Loucy (cell line): ENCODE measurements around the gene IQCC.

Experiments
- EZH2phosphoT487 ChIP-seq: fragments of 200-600 bp; IDR thresholded peaks from 2 replicates; pipeline ENCODE4 v1.6.1; 2018; ENCODE audit warnings: antibody characterized with exemption, mild to moderate bottlenecking, moderate library complexity, borderline replicate concordance
- TF ChIP-seq, protein P1 (sequence below): fragments of 200-600 bp; sonication (generic); conservative IDR thresholded peaks from 2 replicates; pipeline ENCODE4 v1.5.1; 2014; ENCODE audit warnings: mild to moderate bottlenecking, antibody characterized with exemption, low read length

DNA sequence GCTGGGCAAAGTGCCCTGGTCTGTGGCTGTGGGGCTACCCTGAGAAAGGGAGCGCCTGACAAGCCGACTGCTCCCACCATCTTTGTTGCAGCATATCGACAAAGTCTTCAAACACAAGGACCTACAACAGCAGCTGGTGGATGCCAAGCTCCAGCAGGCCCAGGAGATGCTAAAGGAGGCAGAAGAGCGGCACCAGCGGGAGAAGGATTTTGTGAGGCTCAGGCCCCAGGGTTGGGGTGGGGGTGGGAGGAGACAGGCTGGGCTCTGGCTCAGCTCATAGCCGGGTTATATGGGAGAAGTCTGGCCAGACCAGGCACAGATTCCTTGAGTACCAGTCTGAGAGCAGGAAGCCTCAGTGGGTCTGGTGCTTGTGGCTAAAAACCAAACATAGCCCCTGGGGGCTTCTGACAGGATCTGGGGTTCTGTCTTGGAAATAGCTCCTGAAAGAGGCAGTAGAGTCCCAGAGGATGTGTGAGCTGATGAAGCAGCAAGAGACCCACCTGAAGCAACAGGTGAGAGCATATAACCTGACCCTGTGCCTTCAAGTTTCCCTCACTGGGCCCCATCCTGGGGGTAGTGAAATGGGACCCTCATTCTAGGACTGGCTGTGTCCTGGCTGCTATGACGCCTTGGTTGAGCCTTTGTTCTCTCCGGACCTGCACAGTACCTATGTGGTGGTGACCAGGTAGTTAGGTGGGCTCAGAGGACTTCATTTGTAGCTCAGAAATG lies 13.1 kb upstream of the IQCC start:
- TF ChIP-seq, protein P1, sequence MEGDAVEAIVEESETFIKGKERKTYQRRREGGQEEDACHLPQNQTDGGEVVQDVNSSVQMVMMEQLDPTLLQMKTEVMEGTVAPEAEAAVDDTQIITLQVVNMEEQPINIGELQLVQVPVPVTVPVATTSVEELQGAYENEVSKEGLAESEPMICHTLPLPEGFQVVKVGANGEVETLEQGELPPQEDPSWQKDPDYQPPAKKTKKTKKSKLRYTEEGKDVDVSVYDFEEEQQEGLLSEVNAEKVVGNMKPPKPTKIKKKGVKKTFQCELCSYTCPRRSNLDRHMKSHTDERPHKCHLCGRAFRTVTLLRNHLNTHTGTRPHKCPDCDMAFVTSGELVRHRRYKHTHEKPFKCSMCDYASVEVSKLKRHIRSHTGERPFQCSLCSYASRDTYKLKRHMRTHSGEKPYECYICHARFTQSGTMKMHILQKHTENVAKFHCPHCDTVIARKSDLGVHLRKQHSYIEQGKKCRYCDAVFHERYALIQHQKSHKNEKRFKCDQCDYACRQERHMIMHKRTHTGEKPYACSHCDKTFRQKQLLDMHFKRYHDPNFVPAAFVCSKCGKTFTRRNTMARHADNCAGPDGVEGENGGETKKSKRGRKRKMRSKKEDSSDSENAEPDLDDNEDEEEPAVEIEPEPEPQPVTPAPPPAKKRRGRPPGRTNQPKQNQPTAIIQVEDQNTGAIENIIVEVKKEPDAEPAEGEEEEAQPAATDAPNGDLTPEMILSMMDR, result no peak
- TF ChIP-seq EZH2phosphoT487, result no peak
